Measurements from ENCODE around the gene TBATA. TPM values are rescaled to one million over a fixed set of nuclear protein-coding genes. Genes with fewer than 3 reads are reported as not detected.

TBATA gene
- total RNA-seq, 1 experiment from 2014 or later, result not detected

DNA sequence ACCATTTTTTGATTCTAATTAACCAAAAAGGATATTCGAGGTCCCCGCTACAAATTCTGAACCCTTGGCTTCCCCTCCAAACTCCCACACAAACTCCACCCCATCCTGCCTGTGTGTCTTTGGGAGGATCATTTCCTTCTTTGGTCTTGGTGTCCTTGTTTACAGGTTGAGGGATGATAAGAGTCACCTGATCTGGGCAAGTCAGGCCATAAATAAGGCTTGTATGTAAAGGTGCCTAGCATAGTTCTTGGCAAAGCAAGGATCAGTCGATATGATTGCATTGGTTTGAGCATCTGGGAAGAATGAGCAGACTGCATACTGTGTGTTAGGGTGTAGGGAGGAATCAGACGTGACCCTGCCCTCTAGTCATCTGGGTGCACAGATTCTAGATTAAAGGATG lies 28.9 kb upstream of the TBATA start (continued):
- TF ChIP-seq ZNF232 (CRISPR knock-in tag; IDR thresholded peaks at IDR 0.05) (no peak), MLX (CRISPR knock-in tag; IDR thresholded peaks at IDR 0.05) (no peak), ZNF121 (CRISPR knock-in tag; IDR thresholded peaks at IDR 0.05) (no peak), MAX (CRISPR knock-in tag; IDR thresholded peaks at IDR 0.05) (no peak)

- Mint-ChIP-seq H3K36me3 (peaks cover 4% of the 10 kb centered on the region), H3K4me3 (no peak overlapping the region), H3K27ac (no peak overlapping the region), H3K9me3 (no peaks in the 10 kb centered on the region), H3K4me1 (peaks cover 21% of the 10 kb centered on the region), H3K27me3 (ENCODE audit: low read depth) (no peaks in the 10 kb centered on the region)
- ChIA-PET POLR2A (no interaction called here), CTCF (interaction anchor here (0.6 to 0.8 kb wide), 2 partner anchors 31 to 104 kb away, joined by 3 read pairs; no protein-coding TSS in a partner anchor)
- DNase-seq (ENCODE audit: low spot score), result no peak
- no peak for ATAC-seq
- TF ChIP-seq, protein P1, sequence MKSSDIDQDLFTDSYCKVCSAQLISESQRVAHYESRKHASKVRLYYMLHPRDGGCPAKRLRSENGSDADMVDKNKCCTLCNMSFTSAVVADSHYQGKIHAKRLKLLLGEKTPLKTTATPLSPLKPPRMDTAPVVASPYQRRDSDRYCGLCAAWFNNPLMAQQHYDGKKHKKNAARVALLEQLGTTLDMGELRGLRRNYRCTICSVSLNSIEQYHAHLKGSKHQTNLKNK (CRISPR knock-in tag; IDR thresholded peaks at IDR 0.05), result no peak
- TF ChIP-seq ELF4 (CRISPR knock-in tag; IDR thresholded peaks at IDR 0.05; ENCODE audit: low read depth), result no peak
- TF ChIP-seq NR2C2 (CRISPR knock-in tag; IDR thresholded peaks at IDR 0.05), result no peak
Measured at GRCh38 chr10:70812814-70813213, 27.6 kb upstream of the TBATA start.

- H3K27me3 Mint-ChIP-seq (ENCODE audit: low read depth), result no peaks in the 10 kb centered on the region
Measured at GRCh38 chr10:70811881-70812280, 26.7 kb upstream of the TBATA start.

GRCh38 chr10:70810967-70811366 lies 25.8 kb upstream of the TBATA start:
- ChIA-PET POLR2A (no interaction called here), CTCF (no interaction called here)
- TF ChIP-seq FOXP1 (CRISPR knock-in tag; IDR thresholded peaks at IDR 0.05; ENCODE audit: borderline replicate concordance) (no peak), ETV6 (CRISPR knock-in tag; IDR thresholded peaks at IDR 0.05) (no peak), ZNF281 (CRISPR knock-in tag; IDR thresholded peaks at IDR 0.05) (no peak), ZNF396 (CRISPR knock-in tag; IDR thresholded peaks at IDR 0.05; ENCODE audit: borderline replicate concordance) (no peak), ELF4 (CRISPR knock-in tag; IDR thresholded peaks at IDR 0.05; ENCODE audit: low read depth) (no peak), ZNF532 (CRISPR knock-in tag; IDR thresholded peaks at IDR 0.05; ENCODE audit: borderline replicate concordance) (no peak), NFE2L1 (CRISPR knock-in tag; IDR thresholded peaks at IDR 0.05) (no peak), FOXK1 (CRISPR knock-in tag; IDR thresholded peaks at IDR 0.05) (no peak), JUN (CRISPR knock-in tag; IDR thresholded peaks at IDR 0.05) (no peak), ZNF232 (CRISPR knock-in tag; IDR thresholded peaks at IDR 0.05) (no peak), ZNF512 (CRISPR knock-in tag; IDR thresholded peaks at IDR 0.05; ENCODE audit: borderline replicate concordance) (no peak)
- TF ChIP-seq, protein P2, sequence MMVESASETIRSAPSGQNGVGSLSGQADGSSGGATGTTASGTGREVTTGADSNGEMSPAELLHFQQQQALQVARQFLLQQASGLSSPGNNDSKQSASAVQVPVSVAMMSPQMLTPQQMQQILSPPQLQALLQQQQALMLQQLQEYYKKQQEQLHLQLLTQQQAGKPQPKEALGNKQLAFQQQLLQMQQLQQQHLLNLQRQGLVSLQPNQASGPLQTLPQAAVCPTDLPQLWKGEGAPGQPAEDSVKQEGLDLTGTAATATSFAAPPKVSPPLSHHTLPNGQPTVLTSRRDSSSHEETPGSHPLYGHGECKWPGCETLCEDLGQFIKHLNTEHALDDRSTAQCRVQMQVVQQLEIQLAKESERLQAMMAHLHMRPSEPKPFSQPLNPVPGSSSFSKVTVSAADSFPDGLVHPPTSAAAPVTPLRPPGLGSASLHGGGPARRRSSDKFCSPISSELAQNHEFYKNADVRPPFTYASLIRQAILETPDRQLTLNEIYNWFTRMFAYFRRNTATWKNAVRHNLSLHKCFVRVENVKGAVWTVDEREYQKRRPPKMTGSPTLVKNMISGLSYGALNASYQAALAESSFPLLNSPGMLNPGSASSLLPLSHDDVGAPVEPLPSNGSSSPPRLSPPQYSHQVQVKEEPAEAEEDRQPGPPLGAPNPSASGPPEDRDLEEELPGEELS (CRISPR knock-in tag; IDR thresholded peaks at IDR 0.05), result no peak
- TF ChIP-seq, protein P1 (CRISPR knock-in tag; IDR thresholded peaks at IDR 0.05), result no peak

More at GRCh38 chr10:70811881-70812280, 26.7 kb upstream of the TBATA start:
- Mint-ChIP-seq H3K9me3 (no peaks in the 10 kb centered on the region), H3K4me1 (peaks cover 26% of the 10 kb centered on the region), H3K4me3 (no peak overlapping the region), H3K27ac (no peak overlapping the region), H3K36me3 (no peaks in the 10 kb centered on the region)
- ChIA-PET POLR2A (no interaction called here), CTCF (interaction anchor here (0.6 kb wide), 1 partner anchor 30 kb away, joined by 3 read pairs; no protein-coding TSS in a partner anchor)
- no peak for TF ChIP-seq RELA (CRISPR knock-in tag; IDR thresholded peaks at IDR 0.05; ENCODE audit: borderline replicate concordance)
- ATAC-seq, result no peak
- no peak for DNase-seq (ENCODE audit: low spot score)

More at GRCh38 chr10:70810967-70811366, 25.8 kb upstream of the TBATA start:
- Mint-ChIP-seq H3K27me3 (ENCODE audit: low read depth) (no peaks in the 10 kb centered on the region), H3K4me3 (no peak overlapping the region), H3K27ac (no peak overlapping the region), H3K36me3 (no peaks in the 10 kb centered on the region), H3K9me3 (no peaks in the 10 kb centered on the region), H3K4me1 (peaks cover 22% of the 10 kb centered on the region)
- DNase-seq (ENCODE audit: low spot score), result no peak
- no peak for ATAC-seq
